ENCODE data around the gene EXT2.

DNA sequence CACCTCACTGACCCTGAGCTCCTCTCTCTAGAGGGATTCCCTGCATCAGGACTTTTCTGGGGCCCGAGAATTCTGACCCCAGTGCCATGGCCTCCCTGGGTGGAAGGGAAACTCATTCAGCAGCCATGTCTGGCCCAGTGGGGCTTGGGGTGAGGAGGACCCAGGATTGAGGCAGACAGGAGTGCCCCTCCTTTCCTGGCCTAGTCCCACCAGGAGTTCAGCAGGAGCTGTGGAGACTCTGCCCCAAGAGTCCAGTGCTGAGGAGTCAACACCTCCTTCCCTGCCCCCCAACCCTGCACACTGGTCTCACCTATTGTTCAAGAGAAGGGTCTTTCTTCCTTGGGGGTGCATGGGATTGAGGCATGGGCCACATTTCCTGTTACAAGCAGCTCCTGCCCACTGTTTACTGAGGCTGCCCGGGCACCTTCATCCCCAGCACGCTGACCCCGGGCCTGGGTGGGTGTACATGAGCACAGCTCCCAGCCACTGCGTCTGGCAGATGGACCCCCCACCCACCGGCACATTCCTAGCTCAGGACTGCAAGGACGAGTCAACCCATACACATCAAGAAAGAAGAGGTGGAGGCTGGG lies 180.6 kb downstream of the EXT2 start:
- no peak for TF ChIP-seq EZH2phosphoT487 (IDR thresholded peaks at IDR 0.05; ENCODE audit: low read depth)
- TF ChIP-seq, protein P1, sequence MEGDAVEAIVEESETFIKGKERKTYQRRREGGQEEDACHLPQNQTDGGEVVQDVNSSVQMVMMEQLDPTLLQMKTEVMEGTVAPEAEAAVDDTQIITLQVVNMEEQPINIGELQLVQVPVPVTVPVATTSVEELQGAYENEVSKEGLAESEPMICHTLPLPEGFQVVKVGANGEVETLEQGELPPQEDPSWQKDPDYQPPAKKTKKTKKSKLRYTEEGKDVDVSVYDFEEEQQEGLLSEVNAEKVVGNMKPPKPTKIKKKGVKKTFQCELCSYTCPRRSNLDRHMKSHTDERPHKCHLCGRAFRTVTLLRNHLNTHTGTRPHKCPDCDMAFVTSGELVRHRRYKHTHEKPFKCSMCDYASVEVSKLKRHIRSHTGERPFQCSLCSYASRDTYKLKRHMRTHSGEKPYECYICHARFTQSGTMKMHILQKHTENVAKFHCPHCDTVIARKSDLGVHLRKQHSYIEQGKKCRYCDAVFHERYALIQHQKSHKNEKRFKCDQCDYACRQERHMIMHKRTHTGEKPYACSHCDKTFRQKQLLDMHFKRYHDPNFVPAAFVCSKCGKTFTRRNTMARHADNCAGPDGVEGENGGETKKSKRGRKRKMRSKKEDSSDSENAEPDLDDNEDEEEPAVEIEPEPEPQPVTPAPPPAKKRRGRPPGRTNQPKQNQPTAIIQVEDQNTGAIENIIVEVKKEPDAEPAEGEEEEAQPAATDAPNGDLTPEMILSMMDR (IDR thresholded peaks at IDR 0.05; ENCODE audit: low read depth, low read length) = no peak

Data from OCI-LY3 (cell line).